HG03025 (cell line): ENCODE measurements around the gene BICDL1.
"Not testable (repeated sequence)": the region's sequence is repeated elsewhere in the genome, so short reads cannot be mapped to it uniquely, and the experiment has no call there.

ENCODE experiments used
- ATAC-seq: cut with Tn5 transposase; IDR thresholded peaks from one replicate; pipeline ENCODE4 v1.9.1; 2021; ENCODE audit warnings: mild to moderate bottlenecking, moderate library complexity; ENCODE audit not compliant: unreplicated experiment, low FRiP score

Gene BICDL1

DNA sequence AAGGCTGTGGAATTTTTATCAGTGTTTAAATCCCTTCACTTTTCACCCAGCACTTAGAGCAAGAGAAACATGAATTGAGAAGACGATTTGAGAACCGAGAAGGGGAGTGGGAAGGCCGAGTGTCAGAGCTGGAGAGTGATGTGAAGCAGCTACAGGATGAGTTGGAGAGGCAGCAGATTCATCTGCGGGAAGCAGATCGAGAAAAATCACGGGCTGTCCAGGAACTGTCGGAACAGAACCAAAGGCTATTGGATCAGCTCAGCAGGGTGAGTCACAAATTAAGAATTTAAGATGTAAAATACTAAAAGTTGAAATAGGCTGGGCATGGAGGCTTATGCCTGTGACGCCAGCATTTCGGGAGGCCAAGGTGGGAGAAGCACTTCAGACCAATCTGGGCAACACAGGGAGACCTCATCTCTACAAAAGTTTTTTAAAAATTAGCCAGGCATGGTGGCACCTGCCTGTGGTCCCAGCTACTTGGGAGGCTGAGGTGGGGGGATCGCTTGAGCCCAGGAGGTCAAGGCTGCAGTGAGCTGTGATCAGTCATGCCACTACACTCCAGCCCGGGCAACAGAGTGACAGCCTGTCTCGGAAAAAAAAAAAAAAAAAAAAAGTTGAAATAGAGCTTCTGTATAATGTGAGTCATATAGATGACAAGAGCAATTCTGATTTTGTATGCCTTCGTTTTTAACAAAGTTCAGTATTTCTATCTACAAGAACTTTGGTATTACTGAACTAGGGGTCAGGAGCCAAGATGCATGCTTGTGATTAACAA, 9.6 kb downstream of the BICDL1 start:
- ATAC-seq: no peak

DNA sequence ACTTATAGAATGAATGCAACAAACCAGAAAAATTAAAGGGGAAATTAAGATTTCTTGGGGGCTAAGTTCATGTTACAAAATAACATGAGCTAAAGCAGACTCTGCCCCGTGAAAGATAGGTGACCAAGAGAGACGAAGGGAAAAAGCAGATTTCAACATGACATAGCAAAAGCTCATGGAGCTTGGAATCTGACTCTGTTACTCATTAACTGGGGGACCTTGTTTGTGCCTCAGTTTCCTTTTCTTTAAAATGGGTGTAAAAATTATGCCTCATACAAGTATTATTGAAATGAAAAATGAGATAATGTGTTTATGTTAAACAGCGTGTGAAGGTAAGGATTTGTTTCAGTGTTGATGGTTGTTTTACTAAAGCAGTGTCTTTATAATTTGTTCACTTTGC, 11.5 kb downstream of the BICDL1 start:
- ATAC-seq: no peak

DNA sequence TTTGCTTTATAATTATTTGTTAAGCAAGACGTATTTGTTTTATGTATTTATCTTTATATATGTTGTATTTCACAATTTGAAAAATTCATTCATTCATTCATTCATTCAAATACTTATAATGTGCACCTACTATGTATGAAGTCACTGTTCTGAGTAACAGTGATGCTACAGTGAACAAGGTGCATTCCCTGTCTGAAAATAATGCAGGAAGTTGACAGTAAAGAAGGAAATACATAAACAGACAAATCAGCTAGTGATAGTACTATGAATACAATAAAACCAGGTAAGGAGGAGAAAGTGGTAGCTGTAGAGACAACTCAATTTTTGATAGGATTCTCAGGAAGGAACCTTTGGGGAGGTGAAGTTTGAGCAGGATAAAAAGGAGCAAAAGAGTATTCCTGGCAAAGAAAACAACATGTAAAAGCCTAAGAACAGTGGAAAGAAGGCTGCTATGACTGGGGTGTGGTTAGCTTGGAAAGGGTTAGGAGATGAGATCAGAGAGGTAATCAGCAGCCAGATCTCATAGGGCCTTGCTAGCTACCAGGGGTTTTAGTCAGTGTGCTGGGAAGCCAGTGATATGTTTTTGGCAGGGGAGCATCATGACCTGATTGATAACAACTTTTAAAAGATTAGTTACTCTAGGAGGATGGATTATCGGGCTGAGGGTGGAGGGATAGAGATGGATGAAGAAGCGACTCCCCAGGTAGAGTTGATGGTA, 17.4 kb downstream of the BICDL1 start:
- no peak for ATAC-seq

- ATAC-seq: no peak
These were observed 18.2 kb downstream of the BICDL1 start for GRCh38 chr12:120007272-120007671.

- ATAC-seq: no peak
These were observed 21.7 kb downstream of the BICDL1 start for GRCh38 chr12:120010661-120011230.

GRCh38 chr12:120012067-120012621, 23.1 kb downstream of the BICDL1 start:
- ATAC-seq: peak; percentile 82

DNA sequence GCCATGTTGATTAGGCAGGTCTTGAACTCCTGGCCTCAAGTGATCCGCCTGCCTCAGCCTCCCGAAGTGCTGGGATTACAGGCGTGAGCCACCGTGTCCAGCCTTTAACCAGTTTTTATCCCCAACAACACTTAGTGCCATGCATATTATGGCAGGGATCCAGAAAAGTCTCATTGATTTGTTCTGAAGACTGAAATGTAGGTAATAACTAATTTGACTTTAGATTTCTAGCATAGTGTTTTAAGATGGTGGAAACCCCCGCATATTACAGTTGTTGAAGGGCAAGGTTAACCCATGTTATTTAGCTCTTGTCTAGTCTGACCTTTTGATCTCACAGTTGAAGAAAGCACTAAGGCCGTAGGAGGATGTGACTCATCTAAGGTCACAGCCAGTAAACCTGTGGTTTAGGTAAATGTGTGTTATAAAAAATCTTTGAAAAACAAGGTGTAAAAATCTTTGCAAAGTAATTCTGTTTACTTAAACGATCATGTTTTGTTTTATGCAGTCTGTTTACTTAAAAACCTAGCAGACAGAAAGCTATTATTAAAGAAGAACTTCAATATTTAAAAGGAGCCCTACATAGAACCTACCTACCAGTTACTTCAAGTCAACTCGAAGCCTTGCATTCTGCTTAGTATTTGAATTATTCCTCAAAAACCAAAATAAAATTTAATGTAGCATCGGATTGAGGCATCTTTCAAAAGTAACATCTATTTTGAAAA, 24.8 kb downstream of the BICDL1 start:
- no peak for ATAC-seq

GRCh38 chr12:120014381-120014735, 25.3 kb downstream of the BICDL1 start:
- not testable (repeated sequence) for ATAC-seq

DNA sequence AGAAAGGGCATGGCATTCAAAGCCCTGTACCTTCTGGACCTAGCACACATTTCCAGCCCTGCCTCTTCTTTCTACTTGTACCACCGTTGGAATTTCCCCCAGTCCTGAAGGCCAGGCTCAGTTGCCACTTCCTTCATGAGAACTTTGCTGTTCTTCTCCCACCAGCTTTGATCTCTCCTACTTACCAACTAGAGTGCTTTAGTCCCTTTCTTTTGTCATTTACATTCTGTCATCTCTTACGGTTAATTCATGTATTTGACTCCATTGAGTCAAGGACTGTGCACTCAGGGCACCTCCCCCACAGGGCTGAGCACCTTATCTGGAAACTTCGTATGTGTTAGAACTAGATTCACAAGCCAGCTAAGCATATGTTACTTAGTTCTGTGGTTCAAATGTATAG, 26.3 kb downstream of the BICDL1 start:
- ATAC-seq: no peak

DNA sequence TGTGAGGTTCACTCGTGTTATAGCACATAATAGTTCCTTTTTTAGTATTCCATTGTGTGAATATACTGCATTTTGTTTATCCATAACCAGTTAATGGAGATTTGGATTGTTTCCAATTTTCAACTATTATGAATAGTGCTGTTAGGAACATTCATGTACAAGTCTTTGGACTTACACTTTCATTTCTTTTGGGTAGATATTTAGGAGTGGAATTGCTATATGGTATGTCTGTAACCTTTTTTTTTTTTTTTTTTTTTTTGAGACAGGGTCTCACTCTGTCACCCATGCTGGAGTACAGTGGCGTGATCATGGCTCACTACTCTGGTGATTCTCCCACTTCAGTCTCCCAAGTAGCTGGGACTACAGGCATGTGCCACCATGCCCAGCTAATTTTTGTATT, 27.2 kb downstream of the BICDL1 start:
- ATAC-seq: not testable (repeated sequence)

- no peak for ATAC-seq
These were observed 30.2 kb downstream of the BICDL1 start for GRCh38 chr12:120019197-120019596.

- no peak for ATAC-seq
These were observed 30.9 kb downstream of the BICDL1 start for GRCh38 chr12:120019938-120020337.

GRCh38 chr12:120024193-120024592, 35.2 kb downstream of the BICDL1 start:
- no peak for ATAC-seq

GRCh38 chr12:120025640-120026039, 36.6 kb downstream of the BICDL1 start:
- ATAC-seq: no peak

DNA sequence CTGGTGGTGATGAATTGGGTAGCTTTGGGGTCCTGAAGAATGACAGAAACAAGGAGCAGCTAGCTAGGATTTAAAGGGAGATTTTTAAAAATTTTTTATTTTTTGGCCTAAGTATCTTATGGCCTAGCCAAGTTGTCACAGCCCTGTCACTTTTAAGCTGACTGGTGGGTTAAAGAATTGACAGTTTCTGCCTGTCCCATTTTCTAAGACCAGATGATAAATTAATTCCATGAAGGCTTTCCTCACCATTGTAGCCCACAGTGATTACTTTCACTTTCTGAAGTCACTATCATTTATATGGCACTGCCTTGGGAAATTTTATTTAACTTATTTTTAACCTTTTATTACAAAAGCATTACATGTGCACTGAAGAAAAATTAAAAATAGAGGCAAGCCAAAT, 43.2 kb downstream of the BICDL1 start:
- ATAC-seq: no peak

GRCh38 chr12:120037851-120038250, 48.8 kb downstream of the BICDL1 start:
- ATAC-seq: no peak

DNA sequence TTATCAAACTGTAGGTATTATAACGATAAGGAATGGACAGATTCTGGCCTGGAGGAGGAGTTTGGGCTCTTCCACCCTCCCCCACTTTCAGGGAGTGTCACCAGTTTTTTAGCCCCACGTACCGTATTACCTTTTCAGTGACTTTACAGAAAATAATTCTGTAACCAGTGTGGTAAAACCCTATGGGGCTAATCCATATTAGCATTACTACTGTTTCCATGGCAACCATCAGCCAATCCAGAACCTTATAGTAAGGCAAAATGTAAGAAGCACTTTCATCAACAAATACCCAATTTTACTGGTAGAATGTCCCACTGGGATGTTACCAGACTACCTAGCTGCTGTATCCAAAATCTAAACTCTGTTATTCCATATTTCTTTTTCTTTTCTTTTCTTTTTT, 50.7 kb downstream of the BICDL1 start:
- ATAC-seq: no peak

DNA sequence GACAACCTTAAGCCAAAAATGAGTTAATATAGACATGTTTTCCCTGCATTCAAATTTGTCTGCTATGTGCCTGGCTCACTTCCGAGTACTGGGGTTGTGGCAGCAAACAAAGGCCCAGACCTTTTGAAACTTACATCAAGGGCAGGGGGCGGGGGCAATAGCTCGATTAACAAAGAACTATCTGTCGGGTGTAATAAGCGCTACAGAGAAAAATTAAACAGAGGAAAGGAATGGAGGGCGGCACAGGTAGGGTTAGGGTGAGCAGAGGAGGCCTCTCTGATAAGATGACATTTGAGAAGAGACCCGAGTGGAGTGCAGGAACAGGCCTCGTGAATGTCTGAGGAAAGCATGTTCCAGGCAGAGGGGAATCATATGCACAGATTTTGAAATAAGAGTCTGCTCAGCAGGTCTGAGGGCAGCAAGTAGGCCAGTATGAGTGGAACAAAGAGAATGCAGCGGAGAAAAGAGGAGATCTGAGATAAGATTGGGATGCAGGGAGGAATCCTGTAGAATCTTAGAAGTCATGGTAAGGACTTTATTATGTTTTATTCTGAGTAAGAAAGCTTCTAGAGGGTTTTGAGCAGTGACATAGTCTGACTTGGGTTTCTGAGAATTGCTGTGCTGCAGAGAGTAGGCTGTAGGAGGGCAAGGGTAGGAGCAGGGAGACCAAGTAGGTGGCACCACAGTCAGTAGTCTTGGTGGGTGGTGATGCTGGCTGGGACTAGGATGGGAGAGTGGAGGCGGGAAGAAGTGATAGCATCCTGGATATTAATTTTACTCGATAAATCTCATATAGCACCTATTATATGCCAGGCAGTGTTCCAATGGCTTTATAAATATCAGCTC, 52.6 kb downstream of the BICDL1 start:
- no peak for ATAC-seq

- ATAC-seq: not testable (repeated sequence)
These were observed 56.3 kb downstream of the BICDL1 start for GRCh38 chr12:120045367-120045766.

- ATAC-seq: no peak
These were observed 58.0 kb downstream of the BICDL1 start for GRCh38 chr12:120047072-120047471.
